ENCODE results near the gene COBLL1.

- TF ChIP-seq CTCF (IDR thresholded peaks at IDR 0.05), result no peak
- no peak for TF ChIP-seq POLR2A (IDR thresholded peaks at IDR 0.05)
Observed at GRCh38 chr2:164818149-164819136, 23.2 kb downstream of the COBLL1 start.

Measured in heart left ventricle (tissue), 13 donors.